Measurements from ENCODE around the gene TBL1X. TPM values are rescaled to one million over a fixed set of nuclear protein-coding genes. Genes with fewer than 3 reads are reported as not detected.

The TBL1X gene
- total and polyA plus RNA-seq, 2 experiments from 2014 or later = 8.7 to 26.9 TPM

- no peaks in the 10 kb centered on the region for H3K4me1 ChIP-seq (ENCODE audit: insufficient read depth)
- Mint-ChIP-seq H3K9me3 (no peaks in the 10 kb centered on the region), H3K27ac (no peak overlapping the region), H3K36me3 (ENCODE audit: low read depth) (peaks cover 13% of the 10 kb centered on the region; the same call in 2 of the 3 replicates), H3K27me3 (ENCODE audit: insufficient read depth, low read depth, poor library complexity) (peaks cover 6% of the 10 kb centered on the region), H3K4me3 (no peak overlapping the region), H3K4me1 (no peaks in the 10 kb centered on the region)
- no peak overlapping the region for H3K4me2 ChIP-seq
- ATAC-seq (peak; percentile 47), DNase-seq (ENCODE audit: low spot score) (no peak)
- no peak overlapping the region for H3K4me3 ChIP-seq
- no peaks in the 10 kb centered on the region for H3K79me2 ChIP-seq (replicated peaks; ENCODE audit: insufficient read depth)
- no peaks in the 10 kb centered on the region for H3F3A ChIP-seq (replicated peaks; ENCODE audit: low read depth)
- H2AFZ ChIP-seq = no peak overlapping the region
- H3K36me3 ChIP-seq (ENCODE audit: insufficient read depth) = no peaks in the 10 kb centered on the region
- TF ChIP-seq ZNF114 (CRISPR knock-in tag; IDR thresholded peaks at IDR 0.05) = no peak
- no peaks in the 10 kb centered on the region for H3K27me3 ChIP-seq (ENCODE audit: insufficient read depth)
- H3K27ac ChIP-seq (ENCODE audit: low read depth) = no peak overlapping the region
- H3K9me2 ChIP-seq (ENCODE audit: insufficient read depth) = no peaks in the 10 kb centered on the region
- no peaks in the 10 kb centered on the region for H4K20me1 ChIP-seq (replicated peaks; ENCODE audit: insufficient read depth)
Observed at GRCh38 chrX:9775930-9776329, 311.1 kb downstream of the TBL1X start.

GRCh38 chrX:9781941-9782340 lies 317.1 kb downstream of the TBL1X start:
- Histone ChIP-seq H4K20me1 (replicated peaks; ENCODE audit: insufficient read depth) (no peaks in the 10 kb centered on the region; the same call in 1 of the 2 replicates), H2AFZ (no peak overlapping the region), H3K79me2 (replicated peaks; ENCODE audit: insufficient read depth) (peaks cover 25% of the 10 kb centered on the region), H3K4me3 (no peak overlapping the region), H3K27ac (ENCODE audit: low read depth) (no peak overlapping the region), H3K27me3 (ENCODE audit: insufficient read depth) (peaks cover 5% of the 10 kb centered on the region; the same call in 1 of the 2 replicates), H3K4me2 (no peak overlapping the region), H3K9me2 (ENCODE audit: insufficient read depth) (no peaks in the 10 kb centered on the region), H3K36me3 (ENCODE audit: insufficient read depth) (no peaks in the 10 kb centered on the region), H3F3A (replicated peaks; ENCODE audit: low read depth) (no peaks in the 10 kb centered on the region), H3K4me1 (ENCODE audit: insufficient read depth) (no peaks in the 10 kb centered on the region)
- Mint-ChIP-seq H3K9me3 (no peaks in the 10 kb centered on the region), H3K27me3 (ENCODE audit: insufficient read depth, low read depth, poor library complexity) (peaks cover 10% of the 10 kb centered on the region), H3K4me1 (no peaks in the 10 kb centered on the region), H3K36me3 (ENCODE audit: low read depth) (peaks cover 16% of the 10 kb centered on the region; the same call in 1 of the 3 replicates), H3K27ac (no peak overlapping the region), H3K4me3 (no peak overlapping the region)
- no peak for ATAC-seq
- no peak for TF ChIP-seq ZNF331 (CRISPR knock-in tag; IDR thresholded peaks at IDR 0.05; ENCODE audit: low read depth)
- no peak for DNase-seq (ENCODE audit: low spot score)

- no peaks in the 10 kb centered on the region for H3K9me2 ChIP-seq (ENCODE audit: insufficient read depth)
- Mint-ChIP-seq H3K4me1 (peaks cover 15% of the 10 kb centered on the region), H3K4me3 (peak overlapping the region; percentile 70; the same call in 1 of the 3 replicates), H3K9me3 (no peaks in the 10 kb centered on the region), H3K27ac (no peak overlapping the region), H3K27me3 (ENCODE audit: insufficient read depth, low read depth, poor library complexity) (peaks cover 12% of the 10 kb centered on the region), H3K36me3 (ENCODE audit: low read depth) (peaks cover 8% of the 10 kb centered on the region; the same call in 1 of the 3 replicates)
- peaks cover 19% of the 10 kb centered on the region for H3K4me1 ChIP-seq (ENCODE audit: insufficient read depth)
- no peak overlapping the region for H3K27ac ChIP-seq (ENCODE audit: low read depth)
- no peak for ATAC-seq
- H3K27me3 ChIP-seq (ENCODE audit: insufficient read depth) = peaks cover 13% of the 10 kb centered on the region; the same call in 1 of the 2 replicates
- H2AFZ ChIP-seq = no peak overlapping the region
- H3F3A ChIP-seq (replicated peaks; ENCODE audit: low read depth) = no peaks in the 10 kb centered on the region
- no peak overlapping the region for H3K4me3 ChIP-seq
- no peaks in the 10 kb centered on the region for H3K36me3 ChIP-seq (ENCODE audit: insufficient read depth)
- DNase-seq (ENCODE audit: low spot score) = no peak
- no peak overlapping the region for H3K4me2 ChIP-seq
- TF ChIP-seq EZH2 (IDR thresholded peaks at IDR 0.05; ENCODE audit: low read depth, unreplicated experiment) (no peak), STAT1 (IDR thresholded peaks at IDR 0.05; ENCODE audit: unreplicated experiment) (no peak), REST (IDR thresholded peaks at IDR 0.05; ENCODE audit: unreplicated experiment) (no peak), JUNB (IDR thresholded peaks at IDR 0.05; ENCODE audit: unreplicated experiment) (no peak), ZNF114 (CRISPR knock-in tag; IDR thresholded peaks at IDR 0.05) (no peak)
- H4K20me1 ChIP-seq (replicated peaks; ENCODE audit: insufficient read depth) = no peaks in the 10 kb centered on the region; the same call in none of the 2 replicates
- H3K79me2 ChIP-seq (replicated peaks; ENCODE audit: insufficient read depth) = peaks cover 38% of the 10 kb centered on the region
Observed at GRCh38 chrX:9784332-9784731, 319.5 kb downstream of the TBL1X start.

Measured in GM23338 (cell line).